Astrocyte (in vitro differentiated cells and primary cell): ENCODE results near the gene NXPE4. TPM values are rescaled to one million over a fixed set of nuclear protein-coding genes. Genes with fewer than 3 reads are reported as not detected.

Source experiments
- DNase-seq: peaks from one replicate; pipeline ENCODE4 v3.0.0-alpha.2; 2010; ENCODE audit warnings: low read depth
- FAIRE-seq: peaks from 2 replicates; lab custom pipeline; 2011; peaks lifted over from hg19 to GRCh38; lab: Jason Lieb, UNC
- H2AFZ ChIP-seq: 2 replicates; pipeline ENCODE4 v1.6.0; 2012; ENCODE audit warnings: low read depth, low read length, inconsistent platforms
- H3K27ac ChIP-seq: 2 replicates; pipeline ENCODE4 v1.5.1; 2011; ENCODE audit warnings: low read depth, low read length, inconsistent platforms
- H3K27me3 ChIP-seq: 2 replicates; pipeline ENCODE4 v1.6.0; 2011; ENCODE audit warnings: low read length, inconsistent platforms; ENCODE audit not compliant: insufficient read depth
- H3K36me3 ChIP-seq: 2 replicates; pipeline ENCODE4 v1.5.1; 2011; ENCODE audit warnings: low read length, inconsistent platforms; ENCODE audit not compliant: insufficient read depth
- H3K4me1 ChIP-seq: 2 replicates; pipeline ENCODE4 v1.5.1; 2011; ENCODE audit warnings: low read length, inconsistent platforms; ENCODE audit not compliant: insufficient read depth
- H3K4me2 ChIP-seq: 2 replicates; pipeline ENCODE4 v1.6.0; 2012; ENCODE audit warnings: low read length, inconsistent platforms
- H3K4me3 ChIP-seq: 2 replicates; pipeline ENCODE4 v1.5.1; 2011; ENCODE audit warnings: low read depth, mild to moderate bottlenecking, low read length, inconsistent platforms; ENCODE audit not compliant: insufficient read depth
- H3K79me2 ChIP-seq: 2 replicates; pipeline ENCODE4 v1.6.0; 2012; ENCODE audit warnings: mild to moderate bottlenecking, low read length, inconsistent platforms; ENCODE audit not compliant: insufficient read depth
- H3K9ac ChIP-seq: 2 replicates; pipeline ENCODE4 v1.6.0; 2012; ENCODE audit warnings: mild to moderate bottlenecking, low read length, inconsistent platforms
- H3K9me3 ChIP-seq: 2 replicates; pipeline ENCODE4 v1.5.1; 2012; ENCODE audit warnings: low read depth, mild to moderate bottlenecking, low read length, inconsistent platforms; ENCODE audit not compliant: insufficient read depth
- H4K20me1 ChIP-seq: 2 replicates; pipeline ENCODE4 v1.6.0; 2012; ENCODE audit warnings: low read length, inconsistent platforms; ENCODE audit not compliant: insufficient read depth
- H3K27ac Mint-ChIP-seq: one replicate; pipeline ENCODE4 v1.8.0; 2021; ENCODE audit warnings: mild to moderate bottlenecking, mixed read lengths; ENCODE audit not compliant: unreplicated experiment
- H3K27me3 Mint-ChIP-seq: one replicate; pipeline ENCODE4 v1.8.0; 2021; ENCODE audit warnings: low read depth, mixed read lengths; ENCODE audit not compliant: unreplicated experiment
- H3K36me3 Mint-ChIP-seq: one replicate; pipeline ENCODE4 v1.8.0; 2021; ENCODE audit warnings: low read depth, mixed read lengths; ENCODE audit not compliant: unreplicated experiment
- H3K4me1 Mint-ChIP-seq: one replicate; pipeline ENCODE4 v1.8.0; 2021; ENCODE audit warnings: low read depth, mixed read lengths; ENCODE audit not compliant: unreplicated experiment
- H3K4me3 Mint-ChIP-seq: one replicate; pipeline ENCODE4 v1.8.0; 2021; ENCODE audit warnings: mild to moderate bottlenecking, moderate library complexity, mixed read lengths; ENCODE audit not compliant: unreplicated experiment
- H3K9me3 Mint-ChIP-seq: one replicate; pipeline ENCODE4 v1.8.0; 2021; ENCODE audit warnings: mild to moderate bottlenecking, mixed read lengths; ENCODE audit not compliant: unreplicated experiment
- CTCF ChIP-seq: IDR thresholded peaks from 2 replicates; pipeline ENCODE4 v1.5.1; 2011; ENCODE audit warnings: low read depth, mild to moderate bottlenecking, inconsistent platforms, low read length, moderate library complexity; ENCODE audit not compliant: insufficient read depth
- EZH2 ChIP-seq: IDR thresholded peaks from 2 replicates; pipeline ENCODE4 v1.6.1; 2012; ENCODE audit warnings: mild to moderate bottlenecking, low read length, inconsistent platforms; ENCODE audit not compliant: insufficient read depth
- total RNA-seq: library from RNA; stranded (reverse); gene quantifications from 2 replicates; pipeline ENCODE4 v1.2.1, GENCODE V29; 2021

The NXPE4 gene
- total RNA-seq, 1 donor from 2014 or later, result not detected

DNA sequence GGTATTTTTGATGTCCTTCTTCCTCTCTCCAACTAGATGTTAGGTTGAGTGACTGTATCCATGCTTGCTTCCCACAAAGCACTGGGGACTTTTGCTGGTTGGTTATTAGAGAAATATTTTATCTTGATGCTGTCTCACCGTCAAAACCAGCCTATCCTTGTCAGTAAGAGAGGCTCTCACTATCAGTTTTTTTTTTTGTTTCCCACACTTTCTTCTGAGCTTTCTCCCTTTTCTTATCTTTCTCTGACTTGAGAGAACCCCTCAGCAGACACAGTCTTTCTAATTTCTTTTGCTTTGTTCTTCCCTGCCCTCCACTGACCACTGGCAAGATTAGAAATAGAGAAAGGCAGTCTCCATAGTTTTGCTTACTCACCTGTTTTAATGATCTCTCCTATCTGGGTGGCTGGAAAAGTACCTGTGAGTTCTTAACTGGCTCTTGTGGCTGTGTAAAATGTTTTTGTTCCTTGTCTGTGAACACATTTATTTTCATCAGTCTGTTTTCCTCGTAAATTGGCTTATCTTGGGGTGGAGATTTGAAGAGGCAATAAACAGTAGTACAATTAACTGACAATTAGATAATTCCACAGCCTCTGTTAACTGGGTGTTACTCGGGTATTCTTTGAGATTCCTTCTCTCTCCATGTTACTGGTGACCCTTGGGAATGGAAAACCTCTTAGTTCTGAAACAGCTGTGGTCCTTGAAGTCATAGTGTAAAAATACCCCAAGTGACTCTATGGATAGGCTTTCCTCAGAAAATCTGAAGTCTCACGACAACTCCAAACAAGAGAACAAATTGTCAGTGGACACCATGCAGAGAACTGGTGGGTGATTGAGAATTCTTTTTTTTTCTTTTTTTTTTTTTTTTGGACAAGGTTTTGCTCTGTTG is 35.9 kb downstream of the NXPE4 start, which contains the start of gene NXPE1:
TSS of gene NXPE1 (minus strand) at position 457 of the 886 bp plus-strand sequence. CDS start 8,680 bp downstream, outside the sequence.
- no peak for FAIRE-seq
- Mint-ChIP-seq H3K36me3 (no peaks in the 10 kb centered on the region), H3K9me3 (no peaks in the 10 kb centered on the region)

DNA sequence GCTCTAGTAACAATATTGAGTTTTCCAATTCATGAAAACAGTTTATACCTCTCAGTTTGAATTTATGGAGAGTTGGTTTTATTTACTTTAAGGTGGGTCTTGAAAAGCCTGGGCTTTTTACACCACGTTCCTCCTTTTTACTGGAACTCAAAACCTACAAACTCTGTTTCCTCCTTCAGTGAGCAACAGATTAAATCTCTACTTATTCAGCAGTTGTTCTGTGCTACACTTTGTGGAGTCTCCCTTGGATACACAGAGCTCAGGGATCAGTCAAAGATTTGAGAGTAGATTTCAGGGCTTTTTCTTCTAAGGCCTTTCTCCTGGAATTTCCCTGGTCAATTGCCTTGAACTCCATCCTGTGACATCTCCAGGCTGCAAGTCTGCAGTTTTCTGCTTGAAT is 39.5 kb downstream of the NXPE4 start:
- TF ChIP-seq CTCF (no peak), EZH2 (no peak)
- Histone ChIP-seq H2AFZ (no peak overlapping the region), H3K4me1 (no peaks in the 10 kb centered on the region), H3K4me2 (no peak overlapping the region), H4K20me1 (no peaks in the 10 kb centered on the region), H3K79me2 (no peaks in the 10 kb centered on the region), H3K36me3 (no peaks in the 10 kb centered on the region), H3K9ac (no peak overlapping the region), H3K4me3 (no peak overlapping the region), H3K27ac (no peak overlapping the region), H3K9me3 (no peaks in the 10 kb centered on the region), H3K27me3 (no peaks in the 10 kb centered on the region)
- H3K4me3 Mint-ChIP-seq, result no peak overlapping the region
- H3K27ac Mint-ChIP-seq, result no peak overlapping the region
- DNase-seq (no peak), FAIRE-seq (no peak)
- no peaks in the 10 kb centered on the region for H3K9me3 Mint-ChIP-seq
- no peaks in the 10 kb centered on the region for H3K27me3 Mint-ChIP-seq
- H3K4me1 Mint-ChIP-seq, result peaks cover 3% of the 10 kb centered on the region
- H3K36me3 Mint-ChIP-seq, result peaks cover 2% of the 10 kb centered on the region

More for the DNA sequence above, 35.9 kb downstream of the NXPE4 start, which contains the start of gene NXPE1:
- Histone ChIP-seq H3K36me3 (no peaks in the 10 kb centered on the region), H4K20me1 (no peaks in the 10 kb centered on the region), H3K9ac (no peak within 1 kb of the TSS), H3K4me3 (no peak within 1 kb of the TSS), H3K27ac (no peak within 1 kb of the TSS), H2AFZ (no peak within 1 kb of the TSS), H3K9me3 (no peaks in the 10 kb centered on the region), H3K27me3 (no peaks in the 10 kb centered on the region), H3K4me1 (no peaks in the 10 kb centered on the region), H3K4me2 (no peak within 1 kb of the TSS), H3K79me2 (no peaks in the 10 kb centered on the region)
- Mint-ChIP-seq H3K4me3 (no peak within 1 kb of the TSS), H3K4me1 (peaks cover 8% of the 10 kb centered on the region), H3K27me3 (no peaks in the 10 kb centered on the region), H3K27ac (no peak within 1 kb of the TSS)
- TF ChIP-seq CTCF (no peak), EZH2 (no peak)
- DNase-seq, result no peak

GRCh38 chr11:114553642-114554041 is 41.9 kb downstream of the NXPE4 start:
- Mint-ChIP-seq H3K36me3 (peaks cover 2% of the 10 kb centered on the region), H3K9me3 (no peaks in the 10 kb centered on the region), H3K4me3 (no peak overlapping the region), H3K27ac (no peak overlapping the region), H3K27me3 (no peaks in the 10 kb centered on the region), H3K4me1 (no peaks in the 10 kb centered on the region)
- Histone ChIP-seq H3K4me2 (no peak overlapping the region), H3K27ac (no peak overlapping the region), H3K4me3 (no peak overlapping the region), H3K79me2 (no peaks in the 10 kb centered on the region), H3K9me3 (no peaks in the 10 kb centered on the region), H3K9ac (no peak overlapping the region), H3K36me3 (no peaks in the 10 kb centered on the region), H3K27me3 (no peaks in the 10 kb centered on the region), H2AFZ (no peak overlapping the region), H4K20me1 (no peaks in the 10 kb centered on the region), H3K4me1 (no peaks in the 10 kb centered on the region)
- DNase-seq (no peak), FAIRE-seq (no peak)
- TF ChIP-seq EZH2 (no peak), CTCF (no peak)
